Stimulated activated CD4-positive, alpha-beta T cell treated with anti-CD3 and anti-CD28 coated beads, Interleukin-15, amount 100 ng/mL, for 48 hours (primary cell): ENCODE results near the gene XRCC3.
"Not testable (repeated sequence)": the region's sequence is repeated elsewhere in the genome, so short reads cannot be mapped to it uniquely, and the experiment has no call there.

Source experiments
- DNase-seq, 2 donors: peaks; one replicate each; pipeline ENCODE4 v3.0.0-alpha.2; 2020; ENCODE audit warnings: low read depth in 2 of 2

Gene XRCC3

DNA sequence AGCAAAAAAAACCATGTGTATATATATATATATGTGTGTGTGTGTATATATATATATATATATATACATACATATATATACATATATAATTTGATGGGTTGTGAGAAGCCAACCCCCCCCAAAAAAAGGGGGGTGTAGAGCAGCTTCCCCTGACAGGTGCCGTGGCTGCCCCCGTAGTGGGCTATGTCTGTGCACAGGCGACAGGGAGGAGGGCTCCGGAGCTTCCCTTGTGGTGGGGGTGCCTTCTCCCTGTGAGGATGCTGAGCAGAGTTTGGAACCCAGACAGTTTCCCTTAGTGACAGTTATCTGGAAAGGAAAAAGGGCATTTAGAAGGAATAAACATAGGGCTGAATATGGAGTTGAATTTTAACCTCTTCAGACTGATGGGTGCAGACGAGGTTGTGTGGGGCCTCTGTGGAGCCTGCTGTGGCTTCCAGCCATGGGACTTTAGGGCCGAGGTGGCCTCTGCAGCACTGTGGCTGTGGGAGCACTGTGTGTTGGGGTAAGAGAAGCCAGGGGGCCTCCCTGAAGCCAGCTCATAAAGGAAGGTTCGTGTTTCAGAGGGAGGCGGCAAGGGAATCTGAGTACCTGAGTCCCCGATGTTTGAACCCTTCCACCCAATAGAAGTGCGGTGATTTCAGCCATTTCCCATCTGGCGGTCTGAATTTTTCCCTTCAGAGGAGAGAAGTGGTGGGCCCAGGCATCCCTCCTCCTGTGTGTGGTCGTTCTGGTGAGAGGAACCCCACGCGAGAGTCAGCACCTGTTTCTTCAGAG is 19.8 kb downstream of the XRCC3 start:
- DNase-seq = no peak

DNA sequence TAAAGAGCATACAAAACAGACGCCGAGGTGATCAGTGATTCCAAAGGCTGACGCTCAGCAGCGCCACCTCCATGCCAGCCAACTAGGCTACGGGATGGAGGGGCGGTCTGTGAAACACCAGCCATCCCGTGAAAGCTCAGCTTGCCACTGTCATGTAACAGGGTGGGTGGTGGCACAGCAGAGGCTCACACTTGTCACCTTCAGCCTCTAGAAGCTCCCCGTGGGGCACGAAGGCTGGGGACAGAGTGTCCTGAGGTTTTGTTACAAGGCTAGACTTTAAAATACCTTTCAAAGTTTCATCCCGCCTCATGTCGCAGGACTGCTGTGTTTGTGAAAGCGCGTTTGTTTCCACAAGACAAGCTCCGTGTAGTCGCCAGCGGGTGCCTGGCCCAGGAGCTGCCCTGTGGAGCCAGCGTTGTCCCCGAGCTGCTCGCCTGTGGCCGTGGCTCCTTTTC is 20.7 kb downstream of the XRCC3 start:
- no peak for DNase-seq

- no peak for DNase-seq
Observed at GRCh38 chr14:103693515-103693914, 21.7 kb downstream of the XRCC3 start.

- no peak for DNase-seq
Observed at GRCh38 chr14:103692871-103693270, 22.4 kb downstream of the XRCC3 start.

DNA sequence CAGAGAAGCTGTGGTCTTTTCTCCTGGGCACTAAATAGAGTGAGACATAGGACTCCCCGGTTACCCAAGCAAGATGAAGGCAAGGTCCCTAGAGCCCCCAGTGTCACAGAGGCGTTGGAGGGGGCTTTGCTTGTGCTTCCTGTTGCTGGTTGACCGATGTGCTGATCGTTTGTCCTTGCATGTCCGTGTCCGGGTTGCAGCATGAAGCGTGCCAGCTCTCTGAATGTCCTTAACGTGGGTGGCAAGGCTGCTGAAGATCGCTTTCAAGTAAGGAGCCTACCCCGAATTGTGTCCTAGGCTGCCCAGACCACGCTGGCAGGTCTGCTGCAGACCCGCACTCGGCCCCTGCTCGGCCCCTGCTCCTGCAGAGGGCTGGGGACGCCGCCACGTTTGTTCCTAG is 23.1 kb downstream of the XRCC3 start:
- DNase-seq = no peak

- DNase-seq = not testable (repeated sequence)
Observed at GRCh38 chr14:103691655-103692054, 23.6 kb downstream of the XRCC3 start.

DNA sequence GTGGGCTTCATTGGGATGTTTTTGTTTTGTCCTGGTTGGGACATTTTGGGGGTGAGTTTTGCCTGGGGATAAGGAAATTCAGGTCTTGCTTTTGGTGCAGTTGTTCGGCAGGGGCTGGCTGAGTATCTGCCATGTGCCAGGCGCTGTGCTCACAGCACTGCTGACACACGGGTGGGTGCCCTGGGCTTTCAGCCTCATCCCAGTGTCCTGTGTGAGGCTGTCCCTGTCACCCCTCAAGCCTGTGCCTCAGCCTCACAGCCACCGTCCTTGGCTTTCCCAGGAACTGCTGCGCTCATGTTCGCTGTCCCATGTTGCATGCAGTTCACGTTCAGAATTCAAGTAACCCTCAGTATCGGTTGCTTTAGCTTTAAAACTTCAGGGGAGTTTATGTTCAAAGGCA is 24.9 kb downstream of the XRCC3 start:
- no peak for DNase-seq

GRCh38 chr14:103688906-103689902 is 26.0 kb downstream of the XRCC3 start:
- DNase-seq = no peak

- no peak for DNase-seq
Observed at GRCh38 chr14:103688441-103688840, 26.8 kb downstream of the XRCC3 start.

GRCh38 chr14:103687712-103688111 is 27.5 kb downstream of the XRCC3 start:
- DNase-seq = no peak

- no peak for DNase-seq
Observed at GRCh38 chr14:103686831-103687485, 28.3 kb downstream of the XRCC3 start.

DNA sequence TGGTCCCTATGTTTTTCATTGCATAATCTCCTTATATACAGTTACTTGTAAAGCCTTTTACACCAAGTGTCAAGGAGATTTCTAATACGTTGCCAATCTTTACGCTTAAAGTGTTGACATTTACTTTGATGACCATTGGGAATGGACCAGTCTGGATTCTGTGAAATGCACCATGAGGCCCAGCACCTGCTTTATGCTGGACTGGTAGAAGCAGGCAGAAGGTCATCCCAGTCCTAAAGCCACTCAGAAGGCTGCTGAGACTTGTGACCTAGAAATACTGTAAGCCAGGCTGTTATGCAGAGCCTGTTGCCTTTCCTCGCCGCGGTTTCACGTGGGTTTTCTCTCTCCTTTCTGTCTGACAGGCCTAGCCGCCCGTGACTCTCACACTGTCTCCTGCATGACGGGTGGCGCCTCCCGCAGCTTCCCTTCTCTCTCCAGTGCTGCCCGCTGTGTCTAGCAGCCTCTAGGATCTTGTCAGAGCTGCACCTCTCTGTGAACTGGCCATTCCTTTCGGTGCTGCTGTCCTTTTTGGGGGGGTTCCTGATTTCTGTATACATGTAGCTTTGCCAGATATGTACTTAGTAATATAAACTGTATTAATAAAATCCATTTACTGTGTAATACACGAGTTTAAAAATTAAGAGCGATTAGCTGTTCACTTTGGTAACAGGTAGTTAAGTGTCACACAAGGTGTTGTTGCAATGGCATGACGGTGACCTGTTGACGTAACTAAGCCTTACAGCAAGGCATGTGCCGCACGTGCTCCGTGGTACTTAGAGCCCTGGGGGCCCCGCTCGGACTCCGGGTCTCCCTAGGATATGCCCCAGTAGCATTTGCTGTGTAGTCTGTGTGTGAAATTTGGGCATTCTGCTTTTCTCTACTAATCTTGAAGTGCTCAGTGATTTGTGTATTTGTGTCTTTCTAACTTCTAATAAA is 29.7 kb downstream of the XRCC3 start:
- DNase-seq = no peak

DNA sequence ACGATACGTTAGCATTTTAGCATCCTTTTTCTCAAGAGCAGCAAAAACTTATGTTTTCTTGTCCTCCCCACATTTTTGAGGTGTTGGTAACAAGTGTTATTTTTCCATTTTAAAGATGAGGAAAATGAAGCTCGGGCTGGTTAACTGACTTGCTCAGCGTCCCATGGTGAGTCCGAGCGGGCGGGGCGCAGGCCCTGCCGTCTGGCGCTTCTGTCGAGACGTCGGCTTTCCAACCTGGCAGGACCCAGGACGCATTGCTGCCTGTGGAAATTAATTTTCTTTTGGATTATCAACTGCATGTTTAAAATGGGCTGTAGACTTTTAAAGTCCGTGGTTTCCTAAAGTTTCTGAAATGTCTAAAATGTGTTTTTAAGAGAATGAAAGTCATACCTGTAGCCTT is 30.4 kb downstream of the XRCC3 start:
- DNase-seq = no peak

DNA sequence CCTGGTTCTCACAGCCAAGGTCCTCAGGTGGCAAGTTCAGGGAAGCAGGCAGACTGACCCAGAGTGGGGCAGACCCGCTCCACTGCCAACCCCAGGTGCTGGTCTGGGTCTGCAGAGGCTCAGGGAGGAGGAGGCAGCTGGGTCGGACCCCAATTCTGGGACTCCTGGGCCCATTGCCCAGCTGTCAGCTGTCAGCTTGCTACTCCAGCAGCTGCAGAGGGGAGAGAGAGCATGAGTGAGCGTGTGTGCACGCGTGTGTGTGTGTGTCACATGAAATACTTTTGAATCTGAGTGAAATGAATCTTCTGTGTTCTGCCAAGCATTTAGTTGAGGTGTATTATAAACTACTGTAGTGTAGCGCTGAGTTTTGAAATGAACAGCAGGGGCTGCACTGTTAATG is 30.8 kb downstream of the XRCC3 start:
- DNase-seq = no peak

- DNase-seq = no peak
Observed at GRCh38 chr14:103683139-103683538, 32.1 kb downstream of the XRCC3 start.

DNA sequence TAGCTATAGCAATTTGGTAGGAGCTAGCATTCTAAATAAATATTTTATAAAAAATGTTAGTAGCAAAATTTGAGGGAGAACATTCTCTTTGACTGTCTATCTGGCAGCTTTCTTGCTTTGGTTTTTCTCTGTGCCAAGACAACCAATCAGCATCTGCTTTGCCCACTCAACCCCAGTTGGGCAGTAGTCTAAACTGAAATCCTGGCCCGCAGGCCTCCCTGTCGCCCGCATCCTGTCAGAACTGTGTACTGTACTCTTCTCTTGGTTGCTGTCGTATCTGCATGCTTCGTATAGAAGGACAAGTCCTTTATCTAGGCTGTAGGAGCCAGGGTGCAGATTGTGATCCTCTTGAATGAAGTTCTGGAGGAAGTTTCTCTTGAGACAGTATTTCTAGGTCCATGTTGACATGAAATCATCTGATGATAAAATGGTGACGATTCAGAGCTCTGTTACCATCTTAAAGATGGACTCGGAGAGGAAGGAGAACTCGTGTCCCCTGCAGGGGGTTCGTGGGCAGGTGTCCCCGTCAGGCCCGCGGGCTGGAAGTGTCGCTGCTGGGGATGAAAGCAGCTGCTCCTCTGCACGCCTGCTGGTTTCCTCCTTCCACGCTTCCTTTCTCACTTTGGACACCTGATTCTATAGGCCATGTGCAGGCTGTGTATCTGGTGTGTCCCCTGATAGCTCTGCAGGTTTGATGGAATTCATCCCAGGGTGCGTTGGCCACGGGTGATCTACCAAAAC is 34.6 kb downstream of the XRCC3 start:
- no peak for DNase-seq

DNA sequence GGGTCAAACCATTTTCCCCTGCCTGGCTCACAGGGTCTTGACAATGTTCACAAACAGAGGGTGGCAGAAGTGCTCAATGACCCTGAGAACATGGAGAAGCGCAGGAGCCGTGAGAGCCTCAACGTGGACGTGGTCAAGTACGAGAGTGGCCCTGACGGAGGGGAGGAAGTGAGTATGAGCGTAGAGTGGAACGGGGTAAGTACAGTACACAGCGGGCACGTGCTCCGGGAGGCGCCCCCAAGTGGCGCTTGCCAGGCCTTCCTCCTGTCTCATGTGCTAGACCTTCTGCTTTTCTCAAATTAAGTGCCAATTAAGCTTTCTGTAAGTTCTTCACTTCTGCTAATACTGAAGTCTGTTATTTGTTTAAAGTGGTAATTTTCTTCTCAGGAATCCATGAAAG is 35.9 kb downstream of the XRCC3 start:
- DNase-seq = peak in 1 of 2 donors; percentile 39

DNA sequence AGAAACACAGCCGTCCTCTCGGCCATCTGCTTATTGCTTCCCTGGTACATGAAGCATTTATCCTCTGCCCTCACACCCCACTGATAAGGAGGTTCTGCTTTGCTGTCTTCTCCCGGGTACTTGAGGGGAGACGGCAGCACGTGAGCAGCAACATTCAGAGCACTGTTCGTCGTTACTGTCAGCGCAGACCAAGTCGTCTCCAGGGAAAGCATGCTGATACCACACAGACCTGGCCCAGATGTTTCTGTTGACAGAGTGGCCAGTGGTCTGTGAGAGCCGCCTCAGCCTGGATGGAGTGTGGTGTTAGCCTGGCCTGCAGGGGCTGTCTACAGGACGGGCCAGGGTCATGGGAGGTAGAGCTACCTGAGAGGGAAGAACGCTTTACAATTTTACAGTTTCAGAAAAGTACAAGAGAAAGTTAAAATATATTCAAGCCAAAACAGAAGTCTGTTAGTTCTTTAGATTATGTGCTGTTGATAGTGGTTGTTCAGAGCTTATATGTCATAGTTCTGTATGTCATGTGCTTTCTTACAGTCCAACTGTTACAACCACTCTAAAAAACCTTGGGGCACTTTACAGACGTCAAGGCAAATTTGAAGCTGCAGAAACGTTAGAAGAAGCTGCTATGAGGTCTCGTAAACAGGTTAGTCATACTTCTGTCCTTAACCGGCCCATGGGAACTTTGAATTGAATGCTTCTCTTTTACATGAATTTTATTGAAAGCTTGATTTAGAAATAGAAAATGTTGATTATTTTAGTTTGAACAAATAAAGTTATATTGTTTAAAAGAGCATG is 38.2 kb downstream of the XRCC3 start:
- DNase-seq = no peak

- DNase-seq = no peak
Observed at GRCh38 chr14:103675957-103676356, 39.3 kb downstream of the XRCC3 start.

- DNase-seq = no peak
Observed at GRCh38 chr14:103671911-103672310, 43.3 kb downstream of the XRCC3 start.
